Amniotic stem cell (primary cell): ENCODE data around the gene IL23A.

Experiments
- DNase-seq: peaks from one replicate; lab custom pipeline; 2025; lab: John Stamatoyannopoulos, UW

The IL23A gene

DNA sequence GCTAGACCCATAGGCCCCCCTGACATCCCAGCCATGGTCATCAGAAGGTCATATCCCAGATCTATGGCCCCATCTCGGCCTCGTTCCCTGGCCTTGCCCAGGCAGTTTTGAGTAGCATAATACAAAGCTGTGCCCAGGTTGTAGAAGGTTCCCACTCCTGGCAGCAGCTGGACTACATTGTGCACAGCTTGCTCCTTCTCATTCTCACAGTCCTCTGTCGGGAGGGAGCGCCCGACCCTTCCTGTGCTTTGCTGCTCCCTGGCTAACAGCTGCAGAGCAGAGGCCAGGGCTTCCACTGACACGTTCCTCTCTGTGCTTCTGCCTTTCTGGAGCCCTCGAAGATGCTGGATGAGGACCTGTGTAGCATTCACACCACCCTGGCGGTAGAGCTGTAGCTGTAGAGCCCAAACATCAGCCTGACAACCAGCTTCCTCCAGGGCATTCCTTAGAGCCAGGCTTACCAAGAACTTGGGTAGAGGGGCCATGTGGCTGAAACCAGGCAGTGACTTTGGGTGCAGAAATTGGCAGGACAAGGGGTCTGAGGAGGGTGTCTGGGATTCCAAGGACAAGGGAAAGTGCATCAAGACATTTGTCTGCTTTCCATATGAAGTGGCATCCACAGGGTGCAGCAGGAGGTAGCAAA, 22.9 kb downstream of the IL23A start:
- DNase-seq, result no peak

DNA sequence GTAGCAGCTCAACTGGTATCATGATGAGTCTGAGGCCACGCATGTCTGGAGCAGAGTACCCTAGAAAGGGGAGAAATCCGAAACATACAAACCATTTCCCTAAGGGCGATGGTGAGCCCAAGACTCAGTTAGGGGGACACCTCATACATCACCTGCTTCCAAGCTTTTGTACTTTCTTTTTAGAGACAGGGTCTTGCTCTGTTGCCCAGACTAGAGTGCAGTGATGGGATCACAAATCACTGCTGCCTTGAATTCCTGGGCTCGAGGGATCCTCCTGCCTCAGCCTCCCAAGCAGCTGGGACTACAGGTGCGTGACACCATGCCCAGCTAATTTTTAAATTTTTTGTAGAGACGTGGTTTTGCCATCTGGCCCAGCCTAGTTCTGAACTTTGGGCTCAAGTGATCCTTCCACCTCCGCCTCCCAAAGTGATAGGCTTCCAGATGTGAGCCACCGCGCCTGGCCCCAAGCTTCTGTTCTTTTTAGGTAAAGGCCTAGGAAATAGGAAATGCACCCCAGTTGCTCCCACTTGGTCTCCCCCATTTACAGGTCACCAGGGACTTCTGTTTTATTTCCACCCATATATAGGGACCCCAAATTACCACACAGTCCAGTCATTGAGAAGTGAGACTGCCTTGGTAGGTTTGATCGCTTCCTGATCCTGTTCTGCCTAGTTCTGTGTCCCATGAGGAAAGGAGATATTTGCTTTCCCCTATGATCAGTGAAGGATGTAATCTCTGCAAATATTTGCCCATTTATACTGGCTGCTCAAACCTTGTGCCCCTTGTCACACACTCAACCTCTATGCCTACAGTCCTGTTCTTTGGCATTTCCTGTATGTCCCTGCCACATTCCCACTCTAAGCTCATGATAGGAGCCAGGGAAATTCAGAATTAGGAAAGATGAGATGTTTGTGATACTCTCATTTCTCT, 23.7 kb downstream of the IL23A start, which contains the start of gene APOF:
Gene APOF, minus strand, starts transcription at position 728 of the 930 bp plus-strand sequence. Its CDS starts 112 bp downstream, at position 616.
- DNase-seq, result no peak

DNA sequence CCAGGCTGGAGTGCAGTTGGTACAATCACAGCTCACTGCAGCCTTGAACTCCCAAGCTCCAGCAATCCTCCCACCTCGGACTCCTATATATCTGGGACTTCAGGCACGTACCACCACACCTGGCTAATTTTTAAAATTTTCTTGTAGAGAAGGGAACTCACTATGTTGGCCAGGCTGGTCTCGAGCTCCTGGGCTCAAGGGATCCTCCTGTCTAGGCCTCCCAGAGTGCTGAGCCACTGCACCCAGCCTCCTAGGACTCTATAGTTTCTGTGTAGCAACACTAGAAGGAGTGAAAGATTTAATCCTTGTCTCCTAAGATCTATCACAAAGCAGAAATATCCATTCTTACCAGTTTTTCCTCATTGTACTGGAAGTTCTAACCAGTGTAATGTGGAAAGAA, 28.3 kb downstream of the IL23A start:
- DNase-seq, result no peak

DNA sequence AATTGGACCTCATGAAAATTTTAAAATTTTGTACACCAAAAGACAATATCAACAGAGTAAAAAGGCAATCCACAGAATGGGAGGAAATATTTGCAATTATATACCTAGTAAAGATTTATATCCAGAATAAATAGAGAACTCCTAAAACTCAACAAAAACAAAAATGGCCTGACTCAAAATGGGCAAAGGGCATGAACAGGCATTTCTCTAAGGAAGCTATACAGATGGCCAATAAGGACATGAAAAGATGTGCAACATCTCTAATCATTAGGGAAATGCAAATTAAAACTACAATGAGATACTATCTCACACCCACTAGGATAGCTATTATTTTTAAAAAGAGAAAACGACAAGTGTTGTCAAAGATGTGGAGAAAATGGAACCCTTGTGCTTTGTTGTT, 34.8 kb downstream of the IL23A start:
- no peak for DNase-seq

DNA sequence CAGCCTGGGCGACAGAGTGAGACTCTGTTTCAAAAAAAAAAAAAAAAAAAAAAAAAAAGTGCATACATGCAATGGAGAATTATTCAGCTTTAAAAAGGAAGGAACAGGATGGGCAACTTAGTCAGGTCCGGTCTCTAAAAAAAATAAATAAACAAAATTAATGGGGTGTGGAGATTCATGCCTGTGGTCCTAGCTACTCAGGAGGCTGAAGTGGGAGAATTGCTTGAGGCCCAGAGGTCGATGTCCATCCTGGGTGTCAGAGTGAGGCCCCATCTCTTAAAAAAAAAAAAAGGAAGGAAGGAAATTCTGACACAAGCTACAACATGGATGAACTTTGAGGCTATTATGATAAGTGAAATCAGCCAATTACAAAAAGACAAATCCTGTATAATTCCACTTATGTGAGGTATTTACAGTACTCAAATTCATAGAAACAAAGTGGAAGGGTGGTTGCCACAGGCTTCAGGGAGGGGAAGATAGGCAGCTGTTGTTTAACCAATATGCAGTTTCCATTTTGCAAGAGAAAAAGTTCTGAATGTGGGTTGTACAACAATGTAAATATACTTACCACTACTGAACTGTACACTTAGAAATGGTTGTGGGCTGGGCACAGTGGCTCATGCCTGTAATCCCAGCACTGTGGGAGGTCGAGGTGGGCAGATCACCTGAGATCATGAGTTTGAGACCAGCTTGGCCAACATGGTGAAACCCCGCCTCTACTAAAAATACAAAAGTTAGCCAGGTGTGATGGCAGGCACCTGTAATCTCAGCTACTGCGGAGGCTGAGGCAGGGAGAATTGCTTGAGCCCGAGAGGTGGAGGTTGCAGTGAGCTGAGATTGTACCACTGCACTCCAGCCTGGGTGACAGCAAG, 36.3 kb downstream of the IL23A start:
- DNase-seq, result no peak

DNA sequence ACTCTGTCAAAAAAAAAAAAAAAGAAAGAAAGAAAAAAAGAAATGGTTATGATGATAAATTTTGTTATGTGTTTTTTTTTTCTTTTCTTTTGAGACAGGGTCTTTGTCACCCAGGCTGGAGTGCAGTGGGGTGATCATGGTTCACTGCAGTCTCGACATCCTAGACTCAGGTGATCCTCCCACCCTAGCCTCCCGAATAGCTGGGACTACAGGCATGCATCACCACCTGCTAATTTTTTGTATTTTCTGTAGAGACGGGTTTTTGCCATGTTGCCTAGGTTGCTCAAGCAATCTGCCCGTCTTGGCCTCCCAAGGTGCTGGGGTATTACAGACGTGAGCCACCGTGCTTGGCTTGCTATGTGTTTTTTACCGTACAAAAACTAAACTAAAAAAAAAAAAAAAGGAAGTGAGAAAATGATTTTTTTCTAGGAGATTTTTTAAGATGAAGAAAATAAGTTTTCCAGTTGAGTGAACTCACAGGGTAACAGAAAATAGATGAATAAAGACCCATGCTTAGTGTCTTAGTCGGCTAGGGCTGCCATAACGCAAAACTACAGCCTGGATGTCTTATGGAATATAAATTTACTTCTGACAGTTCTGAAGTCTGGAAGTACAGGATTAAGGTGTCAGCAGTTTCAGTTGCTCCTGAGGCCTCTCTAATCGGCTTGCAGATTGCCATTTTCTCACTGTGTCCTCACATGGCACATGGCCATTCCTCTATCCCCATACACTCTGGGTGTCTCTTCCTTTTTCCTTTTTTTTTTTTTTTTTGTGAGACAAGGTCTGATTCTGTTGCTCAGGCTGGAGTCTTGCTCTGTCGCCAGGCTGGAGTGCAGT, 37.1 kb downstream of the IL23A start:
- DNase-seq, result no peak

DNA sequence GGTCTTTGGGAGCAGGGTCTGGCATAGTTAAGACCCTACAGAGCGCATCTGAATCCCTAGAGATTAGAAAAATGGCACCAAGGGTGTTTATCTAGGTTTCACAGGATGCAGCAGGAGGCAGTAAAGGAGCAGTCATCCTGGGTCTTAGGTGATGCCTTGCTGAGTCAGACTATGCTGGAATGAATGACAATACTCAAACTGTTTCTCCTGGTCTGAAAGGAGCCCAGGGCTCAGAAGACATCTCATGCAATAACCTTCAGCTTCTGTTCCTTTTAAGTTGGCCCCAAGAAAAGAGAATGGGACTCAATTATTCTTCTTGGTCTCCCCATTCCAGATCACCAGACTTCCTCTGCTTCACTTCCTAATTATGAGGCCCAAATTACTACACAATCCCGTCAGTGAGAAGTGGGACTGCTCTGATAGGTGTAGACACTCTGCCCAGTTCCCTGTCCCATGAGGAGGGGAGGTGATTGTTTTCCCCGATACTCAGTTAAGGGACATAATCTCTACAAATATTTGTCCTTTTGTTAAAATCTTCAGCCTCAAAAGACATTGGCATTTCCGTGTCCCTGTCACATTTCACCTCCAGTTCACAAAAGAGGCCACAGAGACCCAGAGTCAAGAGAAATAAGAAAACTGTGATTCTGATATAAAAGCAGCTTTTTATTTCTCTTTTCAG, 38.8 kb downstream of the IL23A start:
- no peak for DNase-seq

DNA sequence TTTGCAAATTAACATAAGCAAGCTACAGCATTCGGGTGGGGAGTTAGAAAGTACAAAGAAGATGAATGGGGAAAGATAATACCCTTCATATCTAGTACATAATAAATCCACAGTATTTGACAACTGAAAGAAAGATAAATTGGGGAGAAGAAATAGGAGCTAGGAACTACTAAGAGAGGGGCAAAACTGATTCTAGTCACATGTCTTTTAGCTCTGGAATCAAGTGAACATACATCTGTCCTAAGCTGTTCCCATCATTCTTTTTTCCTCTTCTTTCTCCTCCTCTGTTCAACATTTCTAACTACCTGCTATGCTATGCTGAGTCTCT, 39.3 kb downstream of the IL23A start:
- no peak for DNase-seq

DNA sequence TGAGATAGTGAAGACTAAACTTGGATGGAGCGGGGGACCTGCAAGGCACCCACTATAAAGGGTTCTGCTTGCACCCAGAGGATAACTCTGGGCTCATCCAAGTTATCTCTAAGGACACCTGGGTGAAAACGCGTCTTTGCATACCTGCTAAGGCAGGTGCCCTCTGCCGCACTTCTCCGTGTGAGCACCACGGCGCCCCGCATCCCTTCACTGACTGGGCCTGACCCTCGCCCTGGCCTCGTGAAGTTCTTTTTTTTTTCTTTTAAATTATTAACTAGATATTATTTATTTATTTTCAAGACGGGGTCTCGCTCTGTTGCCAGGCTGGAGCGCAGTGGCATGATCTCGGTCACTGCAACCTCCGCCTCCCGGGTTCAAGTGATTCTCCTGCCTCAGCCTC, 43.9 kb downstream of the IL23A start:
- no peak for DNase-seq

DNA sequence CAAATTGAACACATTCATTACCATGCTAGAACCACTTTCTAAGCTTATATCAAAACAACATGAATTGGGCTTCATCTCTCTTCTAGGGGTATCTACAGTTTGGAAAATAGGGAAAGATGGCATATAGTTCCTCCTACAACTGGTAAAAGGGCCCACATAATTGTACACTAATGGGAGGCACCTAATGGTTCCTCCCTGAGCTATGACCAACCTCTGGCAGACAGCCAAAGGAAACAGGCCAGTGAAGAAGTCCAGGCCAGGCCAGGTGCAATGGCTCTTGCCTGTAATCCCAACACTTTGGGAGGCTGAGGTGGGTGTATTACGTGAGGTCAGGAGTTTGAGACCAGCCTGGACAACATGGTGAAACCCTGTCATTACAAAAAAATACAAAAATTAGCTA, 47.2 kb downstream of the IL23A start:
- DNase-seq, result no peak

DNA sequence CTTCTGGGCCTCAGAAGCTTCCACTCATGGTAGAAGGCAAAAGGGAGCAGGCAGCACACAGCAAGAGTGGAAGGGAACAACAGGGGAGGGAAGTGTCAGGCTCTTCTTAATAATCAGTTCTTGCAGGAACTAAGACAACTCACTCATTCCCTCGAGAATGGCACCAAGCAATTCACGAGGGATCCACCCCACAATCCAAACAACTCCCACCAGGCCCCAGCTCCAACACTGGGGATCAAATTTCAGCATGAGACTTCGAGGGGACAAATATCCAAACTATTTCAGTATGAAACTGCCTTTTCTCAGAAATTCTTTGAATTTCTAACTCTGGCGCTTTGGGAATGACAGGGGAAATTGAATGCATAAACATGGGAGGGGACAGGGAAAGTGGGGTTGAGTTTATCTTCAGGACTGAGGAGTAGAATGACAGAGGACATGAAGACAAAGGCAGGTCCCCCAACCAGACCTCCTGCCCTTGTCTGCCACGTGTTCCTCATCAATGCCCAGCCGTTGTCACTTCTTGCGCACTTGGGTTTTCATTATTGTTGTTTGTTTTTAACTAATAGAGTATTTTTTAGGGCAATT, 48.6 kb downstream of the IL23A start:
- DNase-seq, result no peak

DNA sequence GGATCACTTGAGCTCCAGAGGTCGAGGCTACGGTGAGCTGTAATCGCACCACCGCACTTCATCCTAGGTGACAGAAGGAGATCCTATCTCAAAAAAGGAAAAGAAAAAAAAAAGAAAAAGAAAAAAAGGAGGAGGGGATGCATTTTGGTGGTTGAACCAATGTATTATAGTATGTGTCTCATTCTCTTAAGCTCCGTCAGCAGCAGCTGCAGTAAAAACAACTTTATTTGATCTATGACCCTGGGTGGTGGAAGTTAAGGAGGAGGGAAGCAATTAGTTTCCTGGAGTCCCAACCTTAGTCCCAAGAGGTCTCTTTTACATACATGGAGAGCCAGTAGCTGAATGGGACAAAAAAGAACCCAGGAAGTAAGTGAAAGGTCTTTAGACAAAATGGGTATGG, 50.7 kb downstream of the IL23A start:
- DNase-seq, result no peak
